Keratinocyte (primary cell): Measurements from ENCODE around the gene LSM7. TPM values are rescaled to one million over a fixed set of nuclear protein-coding genes. Genes with fewer than 3 reads are reported as not detected.

ENCODE experiments used
- DNase-seq: peaks from one replicate; pipeline ENCODE4 v3.0.0-alpha.2; 2011; ENCODE audit warnings: low read depth, missing footprints, low spot score
- FAIRE-seq: peaks from 2 replicates; lab custom pipeline; 2011; peaks lifted over from hg19 to GRCh38; lab: Jason Lieb, UNC
- H2AFZ ChIP-seq: 2 replicates; pipeline ENCODE4 v1.6.0; 2012; ENCODE audit warnings: low read length, control low read depth, inconsistent platforms; ENCODE audit not compliant: control insufficient read depth
- H3K27ac ChIP-seq: 2 replicates; pipeline ENCODE4 v1.5.1; 2011; ENCODE audit warnings: low read length; ENCODE audit not compliant: control insufficient read depth, insufficient read depth
- H3K27me3 ChIP-seq: 3 replicates; pipeline ENCODE4 v1.6.0; 2011; ENCODE audit warnings: low read length; ENCODE audit not compliant: control insufficient read depth, insufficient read depth; ENCODE audit errors: extremely low read depth
- H3K36me3 ChIP-seq, 2 experiments: 2 replicates in 1 of 2; 3 replicates in 1 of 2; pipeline ENCODE4 v1.5.1; 2011; ENCODE audit warnings: low read length in 2 of 2, mild to moderate bottlenecking in 1 of 2; ENCODE audit not compliant: control insufficient read depth in 2 of 2, insufficient read depth in 2 of 2; ENCODE audit errors: extremely low read depth in 1 of 2
- H3K4me1 ChIP-seq: 3 replicates; pipeline ENCODE4 v1.5.1; 2011; ENCODE audit warnings: low read length; ENCODE audit not compliant: control insufficient read depth, insufficient read depth; ENCODE audit errors: extremely low read depth
- H3K4me2 ChIP-seq: 3 replicates; pipeline ENCODE4 v1.6.0; 2011; ENCODE audit warnings: low read depth, low read length; ENCODE audit not compliant: control insufficient read depth, insufficient read depth; ENCODE audit errors: extremely low read depth
- H3K4me3 ChIP-seq, 3 experiments: fragments of 200-600 bp in 1 of 3; sonication (generic) in 1 of 3; 2 replicates in 2 of 3; 3 replicates in 1 of 3; pipeline ENCODE4 v1.5.1; 2011 to 2016; ENCODE audit warnings: low read length in 3 of 3, mild to moderate bottlenecking in 3 of 3, control low read depth in 2 of 3, inconsistent platforms in 1 of 3, low read depth in 1 of 3, mixed read lengths in 1 of 3, mixed run types in 1 of 3, moderate library complexity in 1 of 3; ENCODE audit not compliant: control insufficient read depth in 2 of 3, insufficient read depth in 2 of 3; ENCODE audit errors: extremely low read depth in 1 of 3
- H3K79me2 ChIP-seq: 2 replicates; pipeline ENCODE4 v1.6.0; 2012; ENCODE audit warnings: low read length; ENCODE audit not compliant: control insufficient read depth, insufficient read depth
- H3K9ac ChIP-seq: 3 replicates; pipeline ENCODE4 v1.6.0; 2011; ENCODE audit warnings: low read length; ENCODE audit not compliant: control insufficient read depth, insufficient read depth; ENCODE audit errors: extremely low read depth
- H3K9me1 ChIP-seq: 3 replicates; pipeline ENCODE4 v1.6.0; 2011; ENCODE audit warnings: low read length; ENCODE audit not compliant: control insufficient read depth, insufficient read depth; ENCODE audit errors: extremely low read depth
- H3K9me3 ChIP-seq: 2 replicates; pipeline ENCODE4 v1.5.1; 2012; ENCODE audit warnings: low read depth, low read length; ENCODE audit not compliant: control insufficient read depth
- H4K20me1 ChIP-seq: 3 replicates; pipeline ENCODE4 v1.6.0; 2011; ENCODE audit warnings: low read length; ENCODE audit not compliant: control insufficient read depth, insufficient read depth; ENCODE audit errors: extremely low read depth
- EZH2 ChIP-seq: IDR thresholded peaks from one replicate; pipeline ENCODE4 v1.6.1; 2012; ENCODE audit warnings: inconsistent platforms, mild to moderate bottlenecking, low read length, moderate library complexity
- dilution Hi-C: fragments of 300-500 bp; cut with MboI; formaldehyde crosslinking; loops from one replicate; pipeline ENCODE4 v1.7.0; 2020; ENCODE audit warnings: low sequenced_read_pairs; ENCODE audit not compliant: extremely low pct_ligation_motif_present
- polyA plus RNA-seq, 5 experiments: library from polyadenylated mRNA; depleted of rRNA in 3 of 5; stranded (reverse) in 3 of 5; stranded (forward) in 1 of 5; unstranded in 1 of 5; fragments of >200 nt; gene quantifications; 1 replicate in 1 of 5; 2 replicates in 3 of 5; 3 replicates in 1 of 5; pipeline versions ENCODE4 v1.2.1 to v1.2.3, GENCODE V29; 2011 to 2012; ENCODE audit warnings: missing spikeins in 2 of 5, low read depth in 1 of 5, low replicate concordance in 1 of 5
- TF ChIP-seq, protein P1 (sequence below), 3 experiments: IDR thresholded peaks in 1 of 3; conservative IDR thresholded peaks in 1 of 3; optimal IDR thresholded peaks in 1 of 3; 2 replicates in 2 of 3; 3 replicates in 1 of 3; pipeline versions ENCODE3 to v1.5.1; 2011; ENCODE audit warnings: low read length in 3 of 3, mild to moderate bottlenecking in 3 of 3, moderate library complexity in 2 of 3, control low read depth in 1 of 3, inconsistent platforms in 1 of 3; ENCODE audit not compliant: insufficient read depth in 2 of 3; ENCODE audit errors: extremely low read depth in 1 of 3

The LSM7 gene
- polyA plus RNA-seq, 1 donor (not counting 4 experiments of a cell fraction or from before 2014, with no cell fraction given): 243 TPM

GRCh38 chr19:2325281-2326046 lies 2.9 kb downstream of the LSM7 start:
- H3K27me3 ChIP-seq: no peaks in the 10 kb centered on the region
- TF ChIP-seq, protein P1, sequence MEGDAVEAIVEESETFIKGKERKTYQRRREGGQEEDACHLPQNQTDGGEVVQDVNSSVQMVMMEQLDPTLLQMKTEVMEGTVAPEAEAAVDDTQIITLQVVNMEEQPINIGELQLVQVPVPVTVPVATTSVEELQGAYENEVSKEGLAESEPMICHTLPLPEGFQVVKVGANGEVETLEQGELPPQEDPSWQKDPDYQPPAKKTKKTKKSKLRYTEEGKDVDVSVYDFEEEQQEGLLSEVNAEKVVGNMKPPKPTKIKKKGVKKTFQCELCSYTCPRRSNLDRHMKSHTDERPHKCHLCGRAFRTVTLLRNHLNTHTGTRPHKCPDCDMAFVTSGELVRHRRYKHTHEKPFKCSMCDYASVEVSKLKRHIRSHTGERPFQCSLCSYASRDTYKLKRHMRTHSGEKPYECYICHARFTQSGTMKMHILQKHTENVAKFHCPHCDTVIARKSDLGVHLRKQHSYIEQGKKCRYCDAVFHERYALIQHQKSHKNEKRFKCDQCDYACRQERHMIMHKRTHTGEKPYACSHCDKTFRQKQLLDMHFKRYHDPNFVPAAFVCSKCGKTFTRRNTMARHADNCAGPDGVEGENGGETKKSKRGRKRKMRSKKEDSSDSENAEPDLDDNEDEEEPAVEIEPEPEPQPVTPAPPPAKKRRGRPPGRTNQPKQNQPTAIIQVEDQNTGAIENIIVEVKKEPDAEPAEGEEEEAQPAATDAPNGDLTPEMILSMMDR (optimal IDR thresholded peaks at IDR 0.05 in 1 of 3, IDR thresholded peaks at IDR 0.05 in 1 of 3, conservative IDR thresholded peaks at IDR 0.05 in 1 of 3; ENCODE audit: extremely low read depth in 1 of 3, insufficient read depth in 2 of 3, low read length in 3 of 3): no peak
- no peak for TF ChIP-seq EZH2
- DNase-seq (no peak), FAIRE-seq (no peak)
- H3K4me3 ChIP-seq: no peak overlapping the region
- dilution Hi-C loops: no loop called here
- peaks cover 9 to 21% of the 10 kb centered on the region in 2 experiments for H3K36me3 ChIP-seq
- H3K9me1 ChIP-seq: no peaks in the 10 kb centered on the region
- H4K20me1 ChIP-seq: no peaks in the 10 kb centered on the region
- no peaks in the 10 kb centered on the region for H3K9me3 ChIP-seq
- peaks cover 12% of the 10 kb centered on the region for H3K4me1 ChIP-seq
- H3K79me2 ChIP-seq: peaks cover 48% of the 10 kb centered on the region
- H3K9ac ChIP-seq: no peak overlapping the region
- H3K4me2 ChIP-seq: no peak overlapping the region
- no peak overlapping the region for H2AFZ ChIP-seq
- H3K27ac ChIP-seq: no peak overlapping the region

DNA sequence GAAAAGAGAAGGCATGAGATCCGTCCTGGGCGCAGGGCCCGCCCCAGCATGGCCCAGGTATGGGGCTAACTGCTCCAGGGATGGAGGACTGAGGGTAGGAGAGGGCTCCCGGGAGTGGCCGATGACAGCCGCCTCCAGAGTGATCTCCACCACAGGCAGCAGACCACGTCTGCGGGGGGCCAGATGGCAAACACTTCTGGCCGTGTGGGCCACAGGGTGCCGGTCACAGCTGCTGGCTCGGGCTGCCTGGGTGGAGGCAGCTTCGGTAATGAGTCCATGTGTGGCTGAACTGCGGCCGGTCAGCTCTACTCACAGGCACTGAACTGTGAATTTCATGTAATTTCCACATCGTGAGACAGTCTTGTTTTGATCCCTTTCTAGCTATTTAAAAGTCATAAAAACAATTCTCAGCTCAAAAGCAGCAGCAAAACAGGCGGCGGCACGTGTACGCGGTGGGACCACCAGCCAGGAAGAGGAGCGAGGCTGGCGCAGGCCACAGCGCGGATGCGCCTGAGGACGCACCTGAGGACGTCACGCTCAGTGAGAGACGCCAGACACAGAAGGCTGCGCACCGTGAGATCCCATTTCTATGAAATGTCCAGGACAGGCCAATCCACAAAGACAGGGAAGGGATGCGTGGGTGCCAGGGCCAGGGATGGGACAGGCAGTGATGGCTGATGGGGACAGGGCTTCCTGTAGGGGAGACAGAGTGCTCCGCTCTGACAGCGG lies 4.0 kb downstream of the LSM7 start:
- H3K36me3 ChIP-seq: peaks cover 9 to 21% of the 10 kb centered on the region in 2 experiments
- dilution Hi-C loops: no loop called here
- H3K4me2 ChIP-seq: no peak overlapping the region
- H2AFZ ChIP-seq: no peak overlapping the region
- H3K9ac ChIP-seq: no peak overlapping the region
- DNase-seq (no peak), FAIRE-seq (no peak)
- no peaks in the 10 kb centered on the region for H3K9me1 ChIP-seq
- no peaks in the 10 kb centered on the region for H3K27me3 ChIP-seq
- H4K20me1 ChIP-seq: no peaks in the 10 kb centered on the region
- H3K9me3 ChIP-seq: no peaks in the 10 kb centered on the region
- H3K4me3 ChIP-seq: no peak overlapping the region
- H3K27ac ChIP-seq: no peak overlapping the region
- H3K4me1 ChIP-seq: peaks cover 12% of the 10 kb centered on the region
- H3K79me2 ChIP-seq: peaks cover 42% of the 10 kb centered on the region
- TF ChIP-seq EZH2: no peak
- TF ChIP-seq, protein P1 (optimal IDR thresholded peaks at IDR 0.05 in 1 of 3, IDR thresholded peaks at IDR 0.05 in 1 of 3, conservative IDR thresholded peaks at IDR 0.05 in 1 of 3; ENCODE audit: extremely low read depth in 1 of 3, insufficient read depth in 2 of 3, low read length in 3 of 3): no peak
